Neuron (in vitro differentiated cells): ENCODE results near the gene KMT2D.
A peak's percentile ranks its signal among the peaks of the same experiment; 100 is the strongest.

Experiments
- H2AFZ ChIP-seq: one replicate; pipeline ENCODE4 v1.6.1; 2013; ENCODE audit warnings: low read depth, mild to moderate bottlenecking, inconsistent platforms, low read length, moderate library complexity
- H3K27me3 ChIP-seq: one replicate; pipeline ENCODE4 v1.6.1; 2013; ENCODE audit warnings: low read length; ENCODE audit not compliant: insufficient read depth
- H3K36me3 ChIP-seq: one replicate; pipeline ENCODE4 v1.6.1; 2013; ENCODE audit warnings: low read length; ENCODE audit not compliant: insufficient read depth
- H3K4me1 ChIP-seq: one replicate; pipeline ENCODE4 v1.6.1; 2013; ENCODE audit warnings: low read length; ENCODE audit not compliant: insufficient read depth
- H3K4me3 ChIP-seq: 2 replicates; pipeline ENCODE4 v1.5.1; 2013; ENCODE audit warnings: mild to moderate bottlenecking, low read length, moderate library complexity
- H3K9me3 ChIP-seq: one replicate; pipeline ENCODE4 v1.6.1; 2013; ENCODE audit warnings: low read length

KMT2D gene

DNA sequence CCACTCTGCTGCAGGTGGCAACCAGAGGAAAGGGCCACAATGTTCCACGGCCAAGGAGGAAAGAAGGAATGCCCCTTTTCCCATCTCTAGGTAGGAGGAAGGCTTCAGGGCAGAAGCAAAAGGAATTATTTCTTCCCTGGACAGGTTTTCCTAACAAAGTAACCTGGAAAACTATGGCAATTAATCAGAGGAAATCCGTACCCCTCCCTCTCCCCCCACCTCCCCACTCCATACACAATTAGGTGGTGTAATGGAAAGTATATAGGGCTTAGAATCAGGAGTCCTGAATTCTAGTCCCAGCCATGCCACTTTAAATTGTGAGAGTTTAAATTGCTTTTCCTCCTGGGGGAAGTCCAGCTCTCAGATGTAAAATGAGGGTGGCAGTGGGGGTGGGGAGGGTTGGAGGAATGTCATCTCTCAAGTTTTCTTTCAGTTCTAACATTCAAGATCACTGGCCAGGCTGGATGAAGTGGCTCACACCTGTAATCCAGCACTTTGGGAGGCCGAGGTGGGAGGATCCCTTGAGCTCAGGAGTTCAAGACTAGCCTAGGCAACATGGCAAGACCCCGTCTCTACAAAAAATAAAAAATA lies 32.3 kb upstream of the KMT2D start:
- Histone ChIP-seq H2AFZ (peak overlapping the region; percentile 69), H3K4me1 (peaks cover 36% of the 10 kb centered on the region), H3K36me3 (peaks cover 15% of the 10 kb centered on the region), H3K9me3 (no peaks in the 10 kb centered on the region), H3K4me3 (peak overlapping the region; percentile 44), H3K27me3 (peaks cover 45% of the 10 kb centered on the region)

DNA sequence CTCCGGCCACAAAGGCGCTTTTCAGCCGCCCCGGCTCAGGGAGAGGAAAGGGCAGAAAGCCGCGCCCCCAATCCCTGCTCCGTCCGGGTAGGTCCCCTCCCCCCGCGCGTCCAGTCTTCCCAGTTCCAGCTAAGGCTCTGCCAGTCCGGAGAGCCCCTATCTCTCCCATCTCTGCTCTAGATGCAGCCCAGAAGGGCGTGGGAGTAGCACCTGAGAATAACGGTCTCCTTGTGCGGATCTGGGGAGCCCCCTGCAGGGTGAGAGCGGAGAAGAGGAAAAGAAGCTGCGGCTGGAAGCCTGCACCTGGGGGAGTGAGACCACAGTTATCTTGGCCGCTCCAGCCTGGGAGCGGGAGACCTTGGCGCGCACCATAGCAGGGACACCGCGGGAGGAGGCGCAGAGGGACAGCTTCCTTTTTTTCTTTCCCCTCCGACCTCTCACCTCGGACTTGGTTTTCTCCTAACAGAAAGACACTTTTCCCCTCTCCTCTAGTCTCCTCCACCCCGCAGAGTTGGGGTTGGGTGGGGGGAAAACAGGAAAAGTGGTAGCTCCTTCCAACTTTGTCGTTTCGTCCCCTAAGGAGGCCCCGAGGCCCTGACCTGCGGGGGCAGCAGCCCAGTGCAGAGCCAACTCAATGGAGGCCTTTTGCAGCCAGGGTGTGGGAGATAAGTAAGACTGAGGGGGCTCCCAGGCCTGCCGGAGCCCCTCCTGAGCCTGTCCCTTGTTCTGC lies 31.7 kb upstream of the KMT2D start:
- peaks cover 47% of the 10 kb centered on the region for H3K27me3 ChIP-seq
- H3K36me3 ChIP-seq, result peaks cover 9% of the 10 kb centered on the region
- peak overlapping the region; percentile 44 for H3K4me3 ChIP-seq
- H2AFZ ChIP-seq, result peak overlapping the region; percentile 69
- peaks cover 36% of the 10 kb centered on the region for H3K4me1 ChIP-seq
- no peaks in the 10 kb centered on the region for H3K9me3 ChIP-seq

DNA sequence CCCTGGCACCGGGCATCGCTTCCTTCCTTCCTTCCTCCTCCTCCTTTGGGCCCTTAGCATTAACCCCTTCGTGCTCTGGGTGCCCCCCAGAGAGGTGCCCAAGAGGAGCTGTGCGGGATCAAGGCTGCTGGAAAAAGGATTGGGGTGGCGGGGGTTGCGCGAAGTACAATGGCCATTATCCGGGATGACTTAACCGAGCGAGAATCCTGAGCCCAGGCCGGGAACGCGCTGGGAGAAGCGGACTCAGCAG lies 31.2 kb upstream of the KMT2D start:
- Histone ChIP-seq H3K27me3 (peaks cover 51% of the 10 kb centered on the region), H3K9me3 (no peaks in the 10 kb centered on the region), H3K4me1 (peaks cover 36% of the 10 kb centered on the region), H3K4me3 (peak overlapping the region; percentile 44), H2AFZ (peak overlapping the region; percentile 69), H3K36me3 (peaks cover 4% of the 10 kb centered on the region)

DNA sequence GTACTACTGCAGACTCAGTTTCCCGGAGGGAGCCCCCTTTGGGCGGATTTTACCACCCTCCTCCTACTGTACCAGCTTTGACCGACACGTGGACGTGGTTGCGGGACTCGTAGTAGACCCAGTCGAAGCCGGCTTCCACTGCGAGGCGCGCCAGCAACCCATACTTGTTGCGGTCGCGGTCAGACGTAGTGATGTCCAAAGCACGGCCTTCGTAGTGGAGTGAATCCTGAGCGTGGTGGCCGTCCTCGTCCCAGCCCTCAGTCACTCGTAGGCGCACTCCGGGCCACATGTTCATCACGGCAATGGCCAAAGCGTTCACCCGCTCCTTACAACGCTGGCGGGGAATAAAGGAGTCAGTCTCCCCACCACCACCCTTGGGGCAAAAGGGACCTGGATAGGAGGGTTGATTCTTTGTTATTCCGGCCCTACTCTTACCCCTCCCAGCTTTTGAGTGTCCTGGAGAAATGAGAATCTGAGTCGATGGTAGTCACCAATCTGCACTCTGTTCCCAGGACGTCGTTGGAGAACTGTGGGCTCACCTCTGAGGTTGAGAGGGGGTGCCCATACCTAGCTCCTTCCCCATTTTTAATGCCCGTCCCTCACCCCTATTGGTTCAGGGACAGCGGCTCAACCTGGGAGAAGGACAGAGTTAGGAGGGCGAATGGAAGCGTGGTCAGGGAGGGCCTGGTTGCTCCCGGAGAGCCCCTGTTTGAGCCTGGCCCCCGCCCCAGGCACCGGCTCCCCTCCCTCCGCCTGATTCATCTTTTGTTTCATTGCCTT lies 30.7 kb upstream of the KMT2D start:
- no peaks in the 10 kb centered on the region for H3K9me3 ChIP-seq
- H3K27me3 ChIP-seq, result peaks cover 51% of the 10 kb centered on the region
- H3K4me3 ChIP-seq, result peak overlapping the region; percentile 44
- H3K36me3 ChIP-seq, result no peaks in the 10 kb centered on the region
- H3K4me1 ChIP-seq, result peaks cover 36% of the 10 kb centered on the region
- peak overlapping the region; percentile 69 for H2AFZ ChIP-seq

DNA sequence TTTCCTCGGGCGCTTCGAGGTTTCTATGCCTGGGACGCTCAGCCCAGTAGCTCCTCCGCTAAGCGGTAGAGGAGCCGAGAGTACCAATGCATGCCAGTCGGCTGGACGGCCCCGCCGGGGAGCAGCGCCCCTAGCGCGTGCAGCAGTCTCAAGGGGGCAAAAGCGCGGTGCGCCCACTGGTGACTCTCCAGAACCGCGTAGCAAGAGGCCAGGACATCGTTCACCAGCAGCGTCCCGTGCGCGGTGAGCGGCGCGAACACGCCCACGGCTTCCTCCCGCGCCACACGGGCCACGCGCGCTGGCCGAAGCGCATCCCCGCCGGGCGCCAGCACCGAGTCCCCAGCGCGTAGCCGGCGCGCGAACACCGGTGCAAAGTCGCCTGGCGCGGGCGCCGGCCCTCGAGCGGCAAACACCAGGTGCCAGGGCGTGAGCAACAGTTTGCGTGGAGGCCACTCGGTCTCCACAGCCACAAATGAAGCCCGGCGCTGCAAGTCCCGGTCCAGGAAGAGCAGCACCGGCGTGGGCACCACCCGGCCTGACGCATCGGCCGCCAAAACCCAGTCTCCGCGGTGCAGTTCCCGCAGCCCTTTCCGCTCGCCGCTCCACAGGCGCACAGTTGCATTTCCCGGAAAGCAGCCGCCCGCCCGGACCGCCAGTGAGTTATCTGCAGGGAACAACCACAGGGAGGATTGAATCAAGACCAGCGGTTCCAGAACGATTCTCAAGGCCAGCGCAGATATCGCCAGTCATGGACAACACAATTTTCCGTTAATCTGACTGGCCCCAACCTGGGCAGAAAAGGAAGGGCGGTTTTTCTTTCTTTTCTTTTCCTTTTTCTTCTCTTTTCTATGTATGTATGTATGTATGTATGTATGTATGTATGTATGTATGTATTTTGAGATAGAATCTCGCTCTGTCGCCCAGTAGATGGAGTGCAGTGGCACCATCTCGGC lies 29.5 kb upstream of the KMT2D start:
- H3K4me1 ChIP-seq, result peaks cover 36% of the 10 kb centered on the region
- H3K36me3 ChIP-seq, result no peaks in the 10 kb centered on the region
- peaks cover 51% of the 10 kb centered on the region for H3K27me3 ChIP-seq
- no peaks in the 10 kb centered on the region for H3K9me3 ChIP-seq
- peak overlapping the region; percentile 24 for H2AFZ ChIP-seq
- H3K4me3 ChIP-seq, result peak overlapping the region; percentile 10

DNA sequence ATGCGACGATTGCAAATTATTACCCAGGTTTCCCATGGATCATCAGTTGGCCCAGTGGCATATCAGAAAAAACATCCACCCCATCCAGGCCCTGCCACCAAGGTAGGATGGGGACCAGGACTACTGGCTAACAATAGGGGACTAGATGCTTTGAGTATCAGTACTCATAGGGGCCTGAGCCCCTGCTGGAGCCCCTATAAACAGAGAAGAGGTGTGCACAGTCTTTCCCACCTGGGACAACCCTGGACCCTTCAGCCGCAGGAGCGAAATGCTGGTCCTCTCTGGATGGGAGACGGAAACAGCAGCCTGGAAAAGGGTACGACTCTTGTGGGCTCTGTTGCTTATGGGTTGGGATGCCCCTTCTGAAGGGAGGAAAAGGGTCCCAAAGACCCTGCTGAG lies 28.3 kb upstream of the KMT2D start:
- Histone ChIP-seq H3K4me3 (no peak overlapping the region), H2AFZ (no peak overlapping the region), H3K9me3 (no peaks in the 10 kb centered on the region), H3K36me3 (no peaks in the 10 kb centered on the region), H3K4me1 (peaks cover 33% of the 10 kb centered on the region), H3K27me3 (peaks cover 49% of the 10 kb centered on the region)

DNA sequence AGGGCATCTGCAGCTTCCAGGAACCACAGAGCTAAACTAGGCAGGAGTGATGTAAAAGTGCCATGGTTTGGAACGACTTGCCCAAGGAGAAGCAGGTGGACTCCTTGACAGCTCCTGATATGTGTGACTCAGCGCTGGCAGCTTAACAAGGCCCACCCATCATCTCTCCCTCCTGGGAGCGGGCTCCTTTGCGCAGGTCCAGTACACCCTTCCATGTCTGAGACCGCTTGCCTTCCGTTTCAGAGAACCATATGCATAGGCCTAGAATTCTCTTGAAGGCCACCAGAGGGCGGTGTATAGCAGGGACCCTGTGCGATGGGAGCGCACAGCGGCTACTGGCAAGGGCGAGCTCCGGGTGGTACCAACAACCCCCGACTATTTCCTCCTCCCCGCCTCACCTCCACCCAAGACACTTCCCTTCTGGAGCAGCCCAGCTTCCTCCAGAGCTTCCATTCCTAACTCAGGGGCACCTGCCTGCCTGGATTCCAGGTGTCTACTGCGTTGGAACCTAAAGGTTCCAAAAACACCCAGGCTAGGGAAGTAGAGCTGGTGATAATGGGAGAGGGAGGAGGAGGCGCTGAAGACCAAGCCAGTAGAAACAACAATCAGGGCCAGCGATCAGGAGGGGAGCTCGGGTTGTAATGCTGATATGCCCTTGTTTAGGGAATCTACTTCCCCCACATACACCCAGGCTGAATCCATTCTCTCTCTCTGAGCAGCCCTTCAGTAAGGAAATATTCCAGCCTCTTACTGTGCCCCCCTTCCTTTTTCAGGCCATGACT lies 27.7 kb upstream of the KMT2D start:
- H2AFZ ChIP-seq, result no peak overlapping the region
- H3K36me3 ChIP-seq, result no peaks in the 10 kb centered on the region
- H3K27me3 ChIP-seq, result peaks cover 43% of the 10 kb centered on the region
- peaks cover 33% of the 10 kb centered on the region for H3K4me1 ChIP-seq
- no peaks in the 10 kb centered on the region for H3K9me3 ChIP-seq
- no peak overlapping the region for H3K4me3 ChIP-seq

DNA sequence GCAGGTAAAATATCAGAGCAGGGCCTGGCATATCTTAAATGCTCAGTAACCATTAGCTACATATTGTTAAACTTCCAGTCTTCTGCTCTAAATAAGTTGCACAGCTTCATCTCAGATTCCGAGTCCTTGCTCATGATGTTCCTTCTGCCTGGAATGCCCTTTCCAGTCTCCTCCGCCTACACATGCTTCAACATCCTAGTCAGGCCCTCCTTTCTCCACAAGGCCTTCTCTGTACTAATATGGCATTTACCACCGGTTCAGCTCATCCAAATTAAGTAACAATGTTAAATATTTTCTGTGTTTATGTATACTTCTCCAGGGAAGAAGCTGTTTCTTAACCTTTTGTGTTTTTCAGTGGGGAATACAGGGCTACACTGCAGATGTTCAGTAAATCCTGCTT lies 25.5 kb upstream of the KMT2D start:
- no peak overlapping the region for H2AFZ ChIP-seq
- peaks cover 16% of the 10 kb centered on the region for H3K4me1 ChIP-seq
- peaks cover 34% of the 10 kb centered on the region for H3K27me3 ChIP-seq
- no peak overlapping the region for H3K4me3 ChIP-seq
- no peaks in the 10 kb centered on the region for H3K36me3 ChIP-seq
- H3K9me3 ChIP-seq, result no peaks in the 10 kb centered on the region

DNA sequence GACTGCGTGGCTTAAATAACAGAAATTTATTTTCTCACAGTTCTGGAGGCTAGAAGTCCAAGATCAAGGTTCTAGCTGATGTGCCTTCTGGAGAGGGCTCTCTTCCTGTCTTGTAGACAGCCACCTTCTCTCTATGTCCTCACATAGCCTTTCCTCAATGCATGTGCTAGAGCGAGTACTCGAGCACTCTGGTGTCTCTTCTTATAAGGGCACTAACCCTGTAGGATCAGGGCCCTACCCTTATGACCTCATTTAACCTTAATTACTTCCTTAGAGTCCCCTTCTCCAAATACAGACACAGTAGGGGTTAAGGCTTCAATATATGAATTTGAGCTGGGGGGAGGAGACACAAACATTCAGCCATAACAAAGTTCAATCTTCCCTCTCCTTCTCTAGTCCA lies 23.8 kb upstream of the KMT2D start:
- Histone ChIP-seq H3K4me1 (peaks cover 4% of the 10 kb centered on the region), H3K36me3 (no peaks in the 10 kb centered on the region), H2AFZ (no peak overlapping the region), H3K27me3 (peaks cover 22% of the 10 kb centered on the region), H3K9me3 (no peaks in the 10 kb centered on the region), H3K4me3 (no peak overlapping the region)

DNA sequence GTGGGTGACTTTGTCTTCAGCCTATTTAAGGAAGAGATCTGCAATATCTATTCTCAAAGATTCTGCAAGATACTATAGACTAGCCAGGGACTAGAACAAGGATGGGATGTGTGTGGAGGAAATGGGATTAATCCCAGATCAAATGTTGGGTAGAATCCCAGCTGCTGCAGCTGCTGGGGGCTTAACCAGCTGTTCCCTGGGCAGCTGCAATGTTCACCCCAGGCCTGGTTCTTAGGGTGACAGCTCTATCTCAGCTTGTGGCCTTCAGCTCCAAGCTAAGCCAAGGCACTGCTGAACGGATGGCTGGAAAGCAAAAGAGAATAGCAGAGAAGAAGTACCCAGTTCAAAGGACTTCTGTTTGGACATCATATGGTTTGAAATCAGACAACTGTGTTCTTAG lies 19.2 kb upstream of the KMT2D start:
- H3K4me3 ChIP-seq, result no peak overlapping the region
- no peaks in the 10 kb centered on the region for H3K4me1 ChIP-seq
- H2AFZ ChIP-seq, result no peak overlapping the region

DNA sequence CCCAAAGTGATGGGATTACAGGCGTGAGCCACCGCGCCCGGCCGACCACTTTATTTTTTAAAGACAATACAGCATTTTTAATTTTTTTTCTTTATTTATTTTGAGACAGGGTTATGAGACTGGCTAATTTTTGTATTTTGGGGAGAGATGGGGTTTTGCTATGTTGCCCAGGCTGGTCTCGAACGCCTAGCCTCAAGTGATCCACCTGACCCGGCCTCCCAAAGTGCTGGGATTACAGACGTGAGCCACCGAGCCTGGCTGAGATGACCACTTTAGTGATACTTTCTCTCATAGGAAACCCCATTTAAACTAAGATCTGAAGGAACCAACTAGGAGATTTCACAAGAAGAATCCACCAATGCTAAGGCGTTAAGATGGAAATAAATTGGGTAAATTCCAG lies 10.4 kb upstream of the KMT2D start:
- Histone ChIP-seq H2AFZ (no peak overlapping the region), H3K9me3 (no peaks in the 10 kb centered on the region), H3K36me3 (no peaks in the 10 kb centered on the region), H3K27me3 (no peaks in the 10 kb centered on the region), H3K4me1 (peaks cover 11% of the 10 kb centered on the region), H3K4me3 (no peak overlapping the region)

More for the DNA sequence above, 19.2 kb upstream of the KMT2D start:
- H3K36me3 ChIP-seq, result no peaks in the 10 kb centered on the region
- H3K27me3 ChIP-seq, result peaks cover 8% of the 10 kb centered on the region
- H3K9me3 ChIP-seq, result no peaks in the 10 kb centered on the region
